K562 (cell line): Measurements from ENCODE around the gene NT5C3B. TPM values are rescaled to one million over a fixed set of nuclear protein-coding genes. Genes with fewer than 3 reads are reported as not detected.

ENCODE experiments used
- CTCF ChIP-seq, 3 experiments: IDR thresholded peaks in 2 of 3; conservative IDR thresholded peaks in 1 of 3; 2 replicates each; pipeline ENCODE4 v1.5.1; 2011 to 2012; ENCODE audit warnings: low read length in 3 of 3, mild to moderate bottlenecking in 3 of 3, control low read depth in 2 of 3, improper control_type of control experiment in 1 of 3, inconsistent platforms in 1 of 3, low read depth in 1 of 3, mixed read lengths in 1 of 3, moderate library complexity in 1 of 3; ENCODE audit not compliant: insufficient read depth in 2 of 3
- DEAF1 ChIP-seq: fragments of 450-650 bp; formaldehyde crosslinking; IDR thresholded peaks from 2 replicates; pipeline ENCODE4 v1.4.0; 2020; ENCODE audit warnings: mild to moderate bottlenecking, moderate library complexity
- HDAC1 ChIP-seq, 2 experiments: fragments of 450-650 bp; IDR thresholded peaks; 2 replicates each; pipeline ENCODE4 v1.6.1; 2016 to 2017; ENCODE audit warnings: inconsistent platforms in 1 of 2, mild to moderate bottlenecking in 1 of 2, moderate library complexity in 1 of 2
- HDAC3 ChIP-seq: fragments of 450-650 bp; IDR thresholded peaks from 2 replicates; pipeline ENCODE4 v1.6.1; 2018; ENCODE audit warnings: borderline replicate concordance, mild to moderate bottlenecking, moderate library complexity; ENCODE audit not compliant: partially characterized antibody
- HDGF ChIP-seq: fragments of 450-650 bp; IDR thresholded peaks from 2 replicates; pipeline ENCODE4 v1.6.1; 2016
- MTA3 ChIP-seq: fragments of 450-650 bp; formaldehyde crosslinking; IDR thresholded peaks from 2 replicates; pipeline ENCODE4 v1.6.1; 2017; ENCODE audit warnings: mild to moderate bottlenecking, borderline replicate concordance
- NFATC3 ChIP-seq: fragments of 450-650 bp; IDR thresholded peaks from 2 replicates; pipeline ENCODE4 v1.6.1; 2017; ENCODE audit warnings: mild to moderate bottlenecking
- NFRKB ChIP-seq: fragments of 450-650 bp; IDR thresholded peaks from 2 replicates; pipeline ENCODE4 v1.6.1; 2016; ENCODE audit warnings: low read depth
- PHTF2 ChIP-seq: fragments of 250-450 bp; sonication (Bioruptor Pico); IDR thresholded peaks from 2 replicates; pipeline ENCODE4 v1.5.0; 2021; ENCODE audit warnings: mild to moderate bottlenecking
- REST ChIP-seq, 2 experiments: fragments of 450-650 bp; formaldehyde crosslinking in 1 of 2; IDR thresholded peaks; 2 replicates each; pipeline versions ENCODE4 v1.4.0 to v1.6.1; 2014 to 2020; ENCODE audit warnings: mild to moderate bottlenecking in 2 of 2, borderline replicate concordance in 1 of 2, low read depth in 1 of 2
- XRCC4 ChIP-seq: IDR thresholded peaks from one replicate; pipeline ENCODE4 v1.6.1; 2011; ENCODE audit not compliant: insufficient read depth, insufficient read length; ENCODE audit errors: extremely low read depth
- ZFPM2 ChIP-seq: fragments of 250-450 bp; sonication (Bioruptor Pico); IDR thresholded peaks from 2 replicates; pipeline ENCODE4 v1.5.1; 2022; ENCODE audit warnings: mild to moderate bottlenecking
- ZNF184 ChIP-seq: sonication (generic); formaldehyde crosslinking; IDR thresholded peaks from 2 replicates; pipeline ENCODE4 v1.5.0; 2020; ENCODE audit warnings: missing genetic modification reagents
- polyA plus RNA-seq, 8 experiments: library from polyadenylated mRNA; depleted of rRNA in 4 of 8; stranded (reverse) in 5 of 8; unstranded in 3 of 8; fragments of >200 nt; fragmentation: Nextera tagmentation in 2 of 8; fragmentation: Illumina TruSeq in 1 of 8; extraction: Ambion mirVana in 2 of 8; extraction: Trizol in 1 of 8; gene quantifications; 2 replicates each; pipeline versions ENCODE4 v1.2.1 to v1.2.3, GENCODE V29; 2011 to 2014; ENCODE audit warnings: inconsistent platforms in 1 of 8, missing spikeins in 1 of 8
- total RNA-seq, 7 experiments: library from RNA; depleted of rRNA in 6 of 7; stranded (reverse); fragments of >200 nt in 6 of 7; fragmentation: Illumina TruSeq in 2 of 7; extraction: Trizol in 2 of 7; gene quantifications; 2 replicates each; pipeline versions ENCODE4 v1.2.1 to v1.2.3, GENCODE V29; 2011 to 2021; ENCODE audit warnings: low replicate concordance in 1 of 7

NT5C3B gene
- total and polyA plus RNA-seq, 9 of the 15 experiments (the other 6 are each of a cell fraction or from before 2014, with no cell fraction given), result 2.0 to 166 (median 85.0) TPM

- TF ChIP-seq DEAF1 (CRISPR knock-in tag), result 0 out of 2 replicates have a peak, but pooled peaks have one; percentile 10
- no peak for TF ChIP-seq HDGF
- no peak for TF ChIP-seq NFATC3
- no peak for TF ChIP-seq XRCC4
- no peak for TF ChIP-seq PHTF2 (CRISPR knock-in tag)
- TF ChIP-seq HDAC3, result no peak
- TF ChIP-seq ZNF184 (CRISPR knock-in tag), result no peak
- no peak for TF ChIP-seq ZFPM2 (CRISPR knock-in tag)
- peak; percentile 30 to 61 (median 46); a peak in 5 of 6 replicates for TF ChIP-seq CTCF (IDR thresholded peaks at IDR 0.05 in 2 of 3, conservative IDR thresholded peaks at IDR 0.05 in 1 of 3; ENCODE audit: insufficient read depth in 2 of 3, low read depth in 1 of 3, low read length in 3 of 3)
- TF ChIP-seq HDAC1 (IDR thresholded peaks at IDR 0.05), result no peak
- TF ChIP-seq NFRKB, result no peak
- peak; percentile 42; the same call in 1 of the 2 replicates for TF ChIP-seq REST (IDR thresholded peaks at IDR 0.05; ENCODE audit: borderline replicate concordance)
- no peak for TF ChIP-seq REST (CRISPR knock-in tag; IDR thresholded peaks at IDR 0.05; ENCODE audit: low read depth)
- TF ChIP-seq MTA3, result no peak
Observed at GRCh38 chr17:41885733-41886132, 49.7 kb upstream of the NT5C3B start (continued).
